HepG2 (cell line): ENCODE measurements around the gene PIKFYVE. TPM values are rescaled to one million over a fixed set of nuclear protein-coding genes. Genes with fewer than 3 reads are reported as not detected.

ENCODE experiments used
- CREBL2 ChIP-seq: sonication (generic); formaldehyde crosslinking; IDR thresholded peaks from 2 replicates; pipeline ENCODE4 v1.8.1; 2023; ENCODE audit warnings: missing genetic modification reagents, mild to moderate bottlenecking, borderline replicate concordance
- FOXJ3 ChIP-seq: sonication (generic); formaldehyde crosslinking; IDR thresholded peaks from 2 replicates; pipeline ENCODE4 v1.4.0; 2020; ENCODE audit warnings: missing genetic modification reagents, mild to moderate bottlenecking, borderline replicate concordance
- FOXM1 ChIP-seq: sonication (generic); formaldehyde crosslinking; IDR thresholded peaks from 2 replicates; pipeline ENCODE4 v1.5.0; 2020; ENCODE audit warnings: missing genetic modification reagents
- JUND ChIP-seq: sonication (generic); formaldehyde crosslinking; IDR thresholded peaks from 2 replicates; pipeline ENCODE4 v1.8.0; 2022; ENCODE audit warnings: mild to moderate bottlenecking, missing genetic modification reagents
- KDM3A ChIP-seq: IDR thresholded peaks from 2 replicates; pipeline ENCODE4 v1.6.1; 2018; ENCODE audit warnings: low read depth, missing compliant biosample characterization
- MAFG ChIP-seq: sonication (generic); formaldehyde crosslinking; IDR thresholded peaks from 2 replicates; pipeline ENCODE4 v1.5.1; 2020; ENCODE audit warnings: mild to moderate bottlenecking, missing genetic modification reagents
- PHF21A ChIP-seq: sonication (generic); formaldehyde crosslinking; IDR thresholded peaks from 2 replicates; pipeline ENCODE4 v1.5.0; 2020; ENCODE audit warnings: mild to moderate bottlenecking, missing genetic modification reagents
- ZEB1 ChIP-seq: IDR thresholded peaks from 2 replicates; pipeline ENCODE4 v1.6.1; 2012; ENCODE audit warnings: mild to moderate bottlenecking, low read depth, inconsistent platforms; ENCODE audit not compliant: insufficient replicate concordance
- ZIK1 ChIP-seq: sonication (generic); formaldehyde crosslinking; IDR thresholded peaks from 2 replicates; pipeline ENCODE4 v1.5.0; 2020; ENCODE audit warnings: mild to moderate bottlenecking, low read depth, missing genetic modification reagents, borderline replicate concordance
- ZNF121 ChIP-seq: sonication (generic); formaldehyde crosslinking; IDR thresholded peaks from 2 replicates; pipeline ENCODE4 v1.5.0; 2020; ENCODE audit warnings: mild to moderate bottlenecking, missing genetic modification reagents
- ZNF354B ChIP-seq: sonication (generic); formaldehyde crosslinking; IDR thresholded peaks from 2 replicates; pipeline ENCODE4 v1.8.0; 2022; ENCODE audit warnings: mild to moderate bottlenecking, missing genetic modification reagents
- ZNF441 ChIP-seq: sonication (generic); formaldehyde crosslinking; IDR thresholded peaks from 2 replicates; pipeline ENCODE4 v1.7.0; 2021; ENCODE audit warnings: missing genetic modification reagents, borderline replicate concordance
- ZNF547 ChIP-seq: sonication (generic); formaldehyde crosslinking; IDR thresholded peaks from 2 replicates; pipeline ENCODE4 v1.5.1; 2020; ENCODE audit warnings: mild to moderate bottlenecking, missing genetic modification reagents
- ZNF607 ChIP-seq: sonication (generic); formaldehyde crosslinking; IDR thresholded peaks from 2 replicates; pipeline ENCODE4 v1.5.1; 2020; ENCODE audit warnings: missing genetic modification reagents, mild to moderate bottlenecking, borderline replicate concordance
- ZNF75D ChIP-seq: sonication (generic); formaldehyde crosslinking; IDR thresholded peaks from 2 replicates; pipeline ENCODE4 v1.8.1; 2023; ENCODE audit warnings: missing genetic modification reagents, mild to moderate bottlenecking, borderline replicate concordance
- ZSCAN22 ChIP-seq: sonication (generic); formaldehyde crosslinking; IDR thresholded peaks from 2 replicates; pipeline ENCODE4 v1.4.0; 2020; ENCODE audit warnings: mild to moderate bottlenecking, missing genetic modification reagents
- polyA plus RNA-seq, 8 experiments: library from polyadenylated mRNA; depleted of rRNA in 3 of 8; stranded (reverse) in 7 of 8; unstranded in 1 of 8; fragments of >200 nt; fragmentation: Illumina TruSeq in 4 of 8; extraction: Trizol in 4 of 8; gene quantifications; 2 replicates each; pipeline versions ENCODE4 v1.2.1 to v1.2.3, GENCODE V29; 2011 to 2016; ENCODE audit warnings: low read depth in 4 of 8, missing spikeins in 1 of 8, mixed read lengths in 1 of 8; ENCODE audit not compliant: insufficient read depth in 1 of 8
- total RNA-seq, 5 experiments: library from RNA; depleted of rRNA; stranded (reverse); fragments of >200 nt; fragmentation: Illumina TruSeq; extraction: Trizol; gene quantifications; 2 replicates each; pipeline ENCODE4 v1.2.3, GENCODE V29; 2016; ENCODE audit warnings: low read depth in 1 of 5
- TF ChIP-seq, protein P1 (sequence below): sonication (generic); formaldehyde crosslinking; IDR thresholded peaks from 2 replicates; pipeline ENCODE4 v1.4.0; 2020; ENCODE audit warnings: missing genetic modification reagents, borderline replicate concordance
- TF ChIP-seq, protein P2 (sequence below): sonication (generic); formaldehyde crosslinking; conservative IDR thresholded peaks from 2 replicates; pipeline ENCODE4 v1.8.0; 2022; ENCODE audit warnings: mild to moderate bottlenecking, moderate library complexity, missing genetic modification reagents
- TF ChIP-seq, protein P3 (sequence below): sonication (generic); formaldehyde crosslinking; IDR thresholded peaks from 2 replicates; pipeline ENCODE4 v1.8.1; 2023; ENCODE audit warnings: mild to moderate bottlenecking, moderate library complexity, missing genetic modification reagents
- TF ChIP-seq, protein P4 (sequence below): IDR thresholded peaks from 2 replicates; pipeline ENCODE4 v1.6.1; 2016; ENCODE audit warnings: missing compliant biosample characterization, missing genetic modification reagents, borderline replicate concordance

The PIKFYVE gene
- total and polyA plus RNA-seq, 2 of the 13 experiments (the other 11 are each of a cell fraction or from before 2014, with no cell fraction given): 20.2 to 21.7 TPM

- TF ChIP-seq ZSCAN22 (CRISPR knock-in tag) (no peak), KDM3A (CRISPR knock-in tag) (no peak), ZIK1 (CRISPR knock-in tag) (peak; percentile 79; the same call in 1 of the 2 replicates), ZNF121 (CRISPR knock-in tag) (peak; percentile 47; the same call in 1 of the 2 replicates), MAFG (CRISPR knock-in tag) (no peak), ZNF441 (CRISPR knock-in tag) (peak; percentile 51), JUND (CRISPR knock-in tag) (no peak), FOXJ3 (peak; percentile 91; the same call in 1 of the 2 replicates), CREBL2 (CRISPR knock-in tag) (no peak), ZNF354B (CRISPR knock-in tag) (peak; percentile 93), ZNF547 (CRISPR knock-in tag) (peak; percentile 78), FOXM1 (no peak), ZNF607 (CRISPR knock-in tag) (peak; percentile 55; the same call in 1 of the 2 replicates), ZNF75D (CRISPR knock-in tag) (no peak), ZEB1 (peak; percentile 51), PHF21A (CRISPR knock-in tag) (peak; percentile 95)
- TF ChIP-seq, protein P1, sequence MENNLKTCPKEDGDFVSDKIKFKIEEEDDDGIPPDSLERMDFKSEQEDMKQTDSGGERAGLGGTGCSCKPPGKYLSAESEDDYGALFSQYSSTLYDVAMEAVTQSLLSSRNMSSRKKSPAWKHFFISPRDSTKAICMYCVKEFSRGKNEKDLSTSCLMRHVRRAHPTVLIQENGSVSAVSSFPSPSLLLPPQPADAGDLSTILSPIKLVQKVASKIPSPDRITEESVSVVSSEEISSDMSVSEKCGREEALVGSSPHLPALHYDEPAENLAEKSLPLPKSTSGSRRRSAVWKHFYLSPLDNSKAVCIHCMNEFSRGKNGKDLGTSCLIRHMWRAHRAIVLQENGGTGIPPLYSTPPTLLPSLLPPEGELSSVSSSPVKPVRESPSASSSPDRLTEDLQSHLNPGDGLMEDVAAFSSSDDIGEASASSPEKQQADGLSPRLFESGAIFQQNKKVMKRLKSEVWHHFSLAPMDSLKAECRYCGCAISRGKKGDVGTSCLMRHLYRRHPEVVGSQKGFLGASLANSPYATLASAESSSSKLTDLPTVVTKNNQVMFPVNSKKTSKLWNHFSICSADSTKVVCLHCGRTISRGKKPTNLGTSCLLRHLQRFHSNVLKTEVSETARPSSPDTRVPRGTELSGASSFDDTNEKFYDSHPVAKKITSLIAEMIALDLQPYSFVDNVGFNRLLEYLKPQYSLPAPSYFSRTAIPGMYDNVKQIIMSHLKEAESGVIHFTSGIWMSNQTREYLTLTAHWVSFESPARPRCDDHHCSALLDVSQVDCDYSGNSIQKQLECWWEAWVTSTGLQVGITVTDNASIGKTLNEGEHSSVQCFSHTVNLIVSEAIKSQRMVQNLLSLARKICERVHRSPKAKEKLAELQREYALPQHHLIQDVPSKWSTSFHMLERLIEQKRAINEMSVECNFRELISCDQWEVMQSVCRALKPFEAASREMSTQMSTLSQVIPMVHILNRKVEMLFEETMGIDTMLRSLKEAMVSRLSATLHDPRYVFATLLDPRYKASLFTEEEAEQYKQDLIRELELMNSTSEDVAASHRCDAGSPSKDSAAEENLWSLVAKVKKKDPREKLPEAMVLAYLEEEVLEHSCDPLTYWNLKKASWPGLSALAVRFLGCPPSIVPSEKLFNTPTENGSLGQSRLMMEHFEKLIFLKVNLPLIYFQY (CRISPR knock-in tag): peak; percentile 54; the same call in 1 of the 2 replicates
- TF ChIP-seq, protein P2, sequence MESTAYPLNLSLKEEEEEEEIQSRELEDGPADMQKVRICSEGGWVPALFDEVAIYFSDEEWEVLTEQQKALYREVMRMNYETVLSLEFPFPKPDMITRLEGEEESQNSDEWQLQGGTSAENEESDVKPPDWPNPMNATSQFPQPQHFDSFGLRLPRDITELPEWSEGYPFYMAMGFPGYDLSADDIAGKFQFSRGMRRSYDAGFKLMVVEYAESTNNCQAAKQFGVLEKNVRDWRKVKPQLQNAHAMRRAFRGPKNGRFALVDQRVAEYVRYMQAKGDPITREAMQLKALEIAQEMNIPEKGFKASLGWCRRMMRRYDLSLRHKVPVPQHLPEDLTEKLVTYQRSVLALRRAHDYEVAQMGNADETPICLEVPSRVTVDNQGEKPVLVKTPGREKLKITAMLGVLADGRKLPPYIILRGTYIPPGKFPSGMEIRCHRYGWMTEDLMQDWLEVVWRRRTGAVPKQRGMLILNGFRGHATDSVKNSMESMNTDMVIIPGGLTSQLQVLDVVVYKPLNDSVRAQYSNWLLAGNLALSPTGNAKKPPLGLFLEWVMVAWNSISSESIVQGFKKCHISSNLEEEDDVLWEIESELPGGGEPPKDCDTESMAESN (CRISPR knock-in tag): peak; percentile 92
- TF ChIP-seq, protein P3, sequence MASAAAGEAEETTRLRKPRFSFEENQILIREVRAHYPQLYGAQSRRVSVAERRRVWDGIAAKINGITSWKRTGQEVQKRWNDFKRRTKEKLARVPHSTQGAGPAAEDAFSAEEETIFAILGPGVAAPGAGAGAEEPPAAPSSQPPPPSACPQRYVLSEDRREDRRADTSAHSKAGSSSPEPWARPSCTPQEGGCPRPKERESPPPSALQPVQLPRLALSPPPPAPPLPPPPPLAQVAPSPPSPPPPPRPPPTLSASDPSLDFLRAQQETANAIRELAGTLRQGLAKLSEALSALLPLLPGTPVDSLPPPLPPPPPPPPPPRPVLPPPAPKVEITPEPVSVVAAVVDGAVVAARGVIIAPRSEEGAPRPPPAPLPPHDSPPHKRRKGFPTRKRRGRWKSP (CRISPR knock-in tag): no peak; the same call in 1 of the 2 replicates
- TF ChIP-seq, protein P4, sequence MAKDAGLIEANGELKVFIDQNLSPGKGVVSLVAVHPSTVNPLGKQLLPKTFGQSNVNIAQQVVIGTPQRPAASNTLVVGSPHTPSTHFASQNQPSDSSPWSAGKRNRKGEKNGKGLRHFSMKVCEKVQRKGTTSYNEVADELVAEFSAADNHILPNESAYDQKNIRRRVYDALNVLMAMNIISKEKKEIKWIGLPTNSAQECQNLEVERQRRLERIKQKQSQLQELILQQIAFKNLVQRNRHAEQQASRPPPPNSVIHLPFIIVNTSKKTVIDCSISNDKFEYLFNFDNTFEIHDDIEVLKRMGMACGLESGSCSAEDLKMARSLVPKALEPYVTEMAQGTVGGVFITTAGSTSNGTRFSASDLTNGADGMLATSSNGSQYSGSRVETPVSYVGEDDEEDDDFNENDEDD: peak; percentile 79; the same call in 1 of the 2 replicates
Observed at GRCh38 chr2:208254118-208254870, 11.8 kb upstream of the PIKFYVE start (continued).
